Nephron (organoid): ENCODE measurements around the gene ZNF710.

ENCODE experiments used
- H3K27ac Mint-ChIP-seq, 3 experiments: 2 replicates each; pipeline ENCODE4 v1.8.0; 2020; ENCODE audit warnings: mixed read lengths in 3 of 3, mild to moderate bottlenecking in 2 of 3, moderate library complexity in 1 of 3
- H3K27me3 Mint-ChIP-seq: 2 replicates; pipeline ENCODE4 v1.8.0; 2021; ENCODE audit warnings: low read depth, mild to moderate bottlenecking, moderate library complexity, mixed read lengths
- H3K36me3 Mint-ChIP-seq: 2 replicates; pipeline ENCODE4 v1.8.0; 2020; ENCODE audit warnings: low read depth, mixed read lengths
- H3K4me1 Mint-ChIP-seq: 2 replicates; pipeline ENCODE4 v1.8.0; 2020; ENCODE audit warnings: mixed read lengths
- H3K4me3 Mint-ChIP-seq, 3 experiments: 2 replicates each; pipeline ENCODE4 v1.8.0; 2020; ENCODE audit warnings: mild to moderate bottlenecking in 3 of 3, mixed read lengths in 3 of 3, moderate library complexity in 2 of 3
- H3K9me3 Mint-ChIP-seq: 2 replicates; pipeline ENCODE4 v1.8.0; 2020; ENCODE audit warnings: mixed read lengths
- CTCF ChIP-seq, 3 experiments: fragments of 200-600 bp; sonication (generic); IDR thresholded peaks; one replicate each; pipeline ENCODE4 v1.5.0; 2021; ENCODE audit warnings: antibody characterized with exemption in 3 of 3; ENCODE audit not compliant: unreplicated experiment in 3 of 3

Gene ZNF710

DNA sequence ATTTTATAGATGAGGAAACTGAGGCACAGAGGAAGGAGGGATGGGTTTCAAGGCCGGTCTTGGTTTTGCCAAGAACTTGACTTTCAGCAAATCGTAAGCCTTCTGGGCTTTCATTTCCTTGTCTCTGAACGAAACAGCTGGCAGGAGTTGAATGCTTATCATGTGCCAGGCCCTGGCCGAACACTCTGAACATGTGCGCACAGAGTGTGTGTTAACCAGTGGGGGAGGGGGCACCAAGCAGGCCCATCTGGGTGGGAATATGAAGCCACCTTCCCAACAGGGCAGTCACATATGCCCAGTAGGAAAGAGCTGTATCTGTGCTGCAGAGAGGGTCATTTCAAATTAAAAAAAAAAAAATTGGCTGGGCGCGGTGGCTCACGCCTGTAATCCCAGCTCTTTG lies 29.3 kb downstream of the ZNF710 start:
- H3K36me3 Mint-ChIP-seq = peaks cover 6% of the 10 kb centered on the region

GRCh38 chr15:90031231-90031791 lies 30.2 kb downstream of the ZNF710 start:
- Mint-ChIP-seq H3K9me3 (peaks cover 3% of the 10 kb centered on the region), H3K36me3 (peaks cover 6% of the 10 kb centered on the region), H3K4me3 (no peak overlapping the region), H3K4me1 (peaks cover 24% of the 10 kb centered on the region), H3K27me3 (no peaks in the 10 kb centered on the region), H3K27ac (no peak overlapping the region)
- no peak for TF ChIP-seq CTCF (IDR thresholded peaks at IDR 0.05; ENCODE audit: unreplicated experiment in 3 of 3)

More for the DNA sequence above, 29.3 kb downstream of the ZNF710 start:
- H3K27me3 Mint-ChIP-seq = no peaks in the 10 kb centered on the region
- peaks cover 16% of the 10 kb centered on the region for H3K4me1 Mint-ChIP-seq
- H3K27ac Mint-ChIP-seq = no peak overlapping the region
- H3K4me3 Mint-ChIP-seq = no peak overlapping the region
- peaks cover 3% of the 10 kb centered on the region for H3K9me3 Mint-ChIP-seq
- TF ChIP-seq CTCF (IDR thresholded peaks at IDR 0.05; ENCODE audit: unreplicated experiment in 3 of 3) = no peak

DNA sequence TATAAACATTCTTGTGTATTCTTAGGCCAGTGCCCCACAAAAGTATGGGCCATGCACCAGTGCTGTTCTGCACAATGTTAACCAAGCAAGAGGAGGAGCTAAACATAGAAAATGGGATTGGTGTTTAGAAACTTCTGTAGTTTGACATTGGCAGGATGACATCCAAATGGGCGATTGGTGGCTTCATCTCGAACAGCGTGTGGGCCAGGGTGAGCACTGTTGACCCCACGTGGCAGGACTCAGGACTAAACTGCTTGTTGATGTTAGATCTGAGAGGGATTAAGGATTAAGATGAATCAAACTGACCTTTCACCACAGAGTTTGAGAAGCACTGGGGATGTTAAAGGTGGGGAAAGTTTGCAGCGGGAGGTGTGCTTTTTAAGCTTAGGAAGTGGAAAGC lies 31.9 kb downstream of the ZNF710 start:
- Mint-ChIP-seq H3K9me3 (peaks cover 3% of the 10 kb centered on the region), H3K4me1 (peaks cover 39% of the 10 kb centered on the region), H3K4me3 (no peak overlapping the region)

GRCh38 chr15:90033448-90033847 lies 32.3 kb downstream of the ZNF710 start:
- Mint-ChIP-seq H3K27ac (peak overlapping the region; percentile 9 to 65 (median 55)), H3K36me3 (peaks cover 3% of the 10 kb centered on the region), H3K4me3 (no peak overlapping the region), H3K4me1 (peaks cover 43% of the 10 kb centered on the region), H3K9me3 (peaks cover 2% of the 10 kb centered on the region), H3K27me3 (no peaks in the 10 kb centered on the region)
- TF ChIP-seq CTCF (IDR thresholded peaks at IDR 0.05; ENCODE audit: unreplicated experiment in 3 of 3) = no peak

More for the DNA sequence above, 31.9 kb downstream of the ZNF710 start:
- H3K27ac Mint-ChIP-seq = peak overlapping the region; percentile 9 to 65 (median 55)
- no peaks in the 10 kb centered on the region for H3K27me3 Mint-ChIP-seq
- TF ChIP-seq CTCF (IDR thresholded peaks at IDR 0.05; ENCODE audit: unreplicated experiment in 3 of 3) = no peak
- peaks cover 6% of the 10 kb centered on the region for H3K36me3 Mint-ChIP-seq

- no peaks in the 10 kb centered on the region for H3K36me3 Mint-ChIP-seq
- peaks cover 54% of the 10 kb centered on the region for H3K4me1 Mint-ChIP-seq
- peak overlapping the region; percentile 17 to 57 (median 39) for H3K27ac Mint-ChIP-seq
- H3K4me3 Mint-ChIP-seq = no peak overlapping the region
- no peak for TF ChIP-seq CTCF (IDR thresholded peaks at IDR 0.05; ENCODE audit: unreplicated experiment in 3 of 3)
- H3K27me3 Mint-ChIP-seq = no peaks in the 10 kb centered on the region
- no peaks in the 10 kb centered on the region for H3K9me3 Mint-ChIP-seq
These were observed 34.1 kb downstream of the ZNF710 start for GRCh38 chr15:90035095-90035839.

DNA sequence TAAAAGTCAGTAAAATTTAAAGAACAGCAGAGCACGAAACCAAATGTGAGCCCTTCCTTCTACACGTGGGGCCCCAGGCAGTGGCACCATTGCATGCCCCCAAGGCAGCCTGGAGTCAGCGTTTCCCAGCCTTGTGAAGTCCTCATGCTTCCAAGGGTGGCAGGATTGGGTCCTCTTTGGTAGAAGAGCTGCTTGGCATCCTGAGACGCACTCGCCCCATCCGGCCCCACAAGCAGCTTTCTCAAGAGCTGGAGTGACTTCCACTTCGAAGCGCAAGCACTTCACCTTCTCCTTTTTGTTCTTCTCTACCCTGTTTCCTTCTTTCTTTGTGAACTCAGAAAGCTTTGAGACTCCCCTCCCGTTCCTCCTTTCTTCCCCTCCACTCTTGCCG lies 34.7 kb downstream of the ZNF710 start:
- Mint-ChIP-seq H3K36me3 (no peaks in the 10 kb centered on the region), H3K27ac (peak overlapping the region; percentile 3 to 41 (median 17)), H3K9me3 (no peaks in the 10 kb centered on the region), H3K27me3 (no peaks in the 10 kb centered on the region), H3K4me3 (no peak overlapping the region), H3K4me1 (peaks cover 60% of the 10 kb centered on the region)
- no peak for TF ChIP-seq CTCF (IDR thresholded peaks at IDR 0.05; ENCODE audit: unreplicated experiment in 3 of 3)
